Peyer's patch (tissue), 4 donors: ENCODE results near the gene SLC25A21. TPM values are rescaled to one million over a fixed set of nuclear protein-coding genes. Genes with fewer than 3 reads are reported as not detected.

Experiments
- DNase-seq, 3 donors: peaks; one replicate each; pipeline ENCODE4 v3.0.0-alpha.2; 2017 to 2019
- H3K27ac ChIP-seq, 4 donors: fragments of 200-600 bp; sonication (generic); one replicate each; pipeline ENCODE4 v1.5.1; 2016 to 2019
- H3K27me3 ChIP-seq, 2 donors: fragments of 200-600 bp; sonication (generic); one replicate each; pipeline ENCODE4 v1.5.1; 2019
- H3K36me3 ChIP-seq, 3 donors: fragments of 200-600 bp; sonication (generic); one replicate each; pipeline ENCODE4 v1.5.1; 2016 to 2019
- H3K4me1 ChIP-seq, 4 donors: fragments of 200-600 bp; sonication (generic); one replicate each; pipeline ENCODE4 v1.5.1; 2016 to 2019
- H3K4me3 ChIP-seq, 4 donors: fragments of 200-600 bp; sonication (generic); 1 replicate in 3 of 4; 2 replicates in 1 of 4; pipeline ENCODE4 v1.5.1; 2016 to 2019; ENCODE audit warnings: mild to moderate bottlenecking in 1 of 4
- H3K9me3 ChIP-seq, 4 donors: fragments of 200-600 bp; sonication (generic); one replicate each; pipeline ENCODE4 v1.5.1; 2016 to 2019; ENCODE audit warnings: mild to moderate bottlenecking in 1 of 4
- CTCF ChIP-seq, 6 experiments: fragments of 450-650 bp in 4 of 6; fragments of 200-600 bp in 2 of 6; sonication (generic) in 1 of 6; IDR thresholded peaks; one replicate each; pipeline ENCODE4 v1.5.1; 2017 to 2019; ENCODE audit warnings: antibody characterized with exemption in 6 of 6, mild to moderate bottlenecking in 3 of 6, moderate library complexity in 1 of 6
- POLR2A ChIP-seq, 2 donors: fragments of 450-650 bp; IDR thresholded peaks; one replicate each; pipeline ENCODE4 v1.5.1; 2017; ENCODE audit warnings: antibody characterized with exemption in 2 of 2, mild to moderate bottlenecking in 2 of 2, moderate library complexity in 2 of 2
- total RNA-seq, 4 donors: library from RNA; depleted of rRNA; stranded (reverse); fragments of >200 nt; gene quantifications; one replicate each; pipeline ENCODE4 v1.1.0, GENCODE V29; 2016

The SLC25A21 gene
- total RNA-seq, 4 donors from 2014 or later = 0.70 to 1.6 TPM; not detected in 2

- H3K27me3 ChIP-seq = no peaks in the 10 kb centered on the region
- H3K27ac ChIP-seq = no peak overlapping the region
- no peak overlapping the region for H3K4me3 ChIP-seq
- DNase-seq = peak; percentile 17 to 85 (median 76)
- no peaks in the 10 kb centered on the region for H3K4me1 ChIP-seq
- TF ChIP-seq CTCF (IDR thresholded peaks at IDR 0.05) (peak; percentile 23 to 76 (median 72)), POLR2A (IDR thresholded peaks at IDR 0.05) (no peak)
- no peaks in the 10 kb centered on the region for H3K36me3 ChIP-seq
- H3K9me3 ChIP-seq = no peaks in the 10 kb centered on the region
Measured at GRCh38 chr14:36941783-36942521, 230.5 kb downstream of the SLC25A21 start.

GRCh38 chr14:36940476-36940875 lies 231.9 kb downstream of the SLC25A21 start:
- DNase-seq = no peak
- Histone ChIP-seq H3K4me3 (no peak overlapping the region), H3K36me3 (no peaks in the 10 kb centered on the region), H3K27ac (no peak overlapping the region), H3K9me3 (no peaks in the 10 kb centered on the region), H3K27me3 (no peaks in the 10 kb centered on the region), H3K4me1 (no peaks in the 10 kb centered on the region)
- TF ChIP-seq POLR2A (IDR thresholded peaks at IDR 0.05) = no peak
- no peak for TF ChIP-seq CTCF (IDR thresholded peaks at IDR 0.05)

- H3K9me3 ChIP-seq = no peaks in the 10 kb centered on the region
- H3K4me1 ChIP-seq = no peaks in the 10 kb centered on the region
- H3K27ac ChIP-seq = no peak overlapping the region
- no peak overlapping the region for H3K4me3 ChIP-seq
- no peak for DNase-seq
- TF ChIP-seq CTCF (IDR thresholded peaks at IDR 0.05) (no peak), POLR2A (IDR thresholded peaks at IDR 0.05) (no peak)
- H3K27me3 ChIP-seq = no peaks in the 10 kb centered on the region
- H3K36me3 ChIP-seq = no peaks in the 10 kb centered on the region
Measured at GRCh38 chr14:36939265-36939664, 233.1 kb downstream of the SLC25A21 start.

GRCh38 chr14:36938678-36939077 lies 233.7 kb downstream of the SLC25A21 start:
- Histone ChIP-seq H3K9me3 (no peaks in the 10 kb centered on the region), H3K36me3 (no peaks in the 10 kb centered on the region), H3K4me1 (no peaks in the 10 kb centered on the region), H3K27me3 (no peaks in the 10 kb centered on the region), H3K27ac (no peak overlapping the region), H3K4me3 (no peak overlapping the region)
- DNase-seq = no peak
- TF ChIP-seq POLR2A (IDR thresholded peaks at IDR 0.05) (no peak), CTCF (IDR thresholded peaks at IDR 0.05) (no peak)

- TF ChIP-seq CTCF (IDR thresholded peaks at IDR 0.05) = no peak
- no peak for TF ChIP-seq POLR2A (IDR thresholded peaks at IDR 0.05)
- Histone ChIP-seq H3K27me3 (no peaks in the 10 kb centered on the region), H3K4me1 (no peaks in the 10 kb centered on the region), H3K27ac (no peak overlapping the region), H3K4me3 (no peak overlapping the region), H3K9me3 (no peaks in the 10 kb centered on the region), H3K36me3 (no peaks in the 10 kb centered on the region)
- no peak for DNase-seq
Measured at GRCh38 chr14:36935976-36936678, 236.3 kb downstream of the SLC25A21 start.
